Placental pericyte (primary cell): ENCODE results near the gene SLC12A6. TPM values are rescaled to one million over a fixed set of nuclear protein-coding genes. Genes with fewer than 3 reads are reported as not detected.

Source experiments
- small RNA-seq: library from RNA; depleted of rRNA; stranded (forward); fragments of <200 nt; gene quantifications from one replicate; pipeline ENCODE3, GENCODE V24; 2012; ENCODE audit warnings: low replicate concordance
- total RNA-seq: library from RNA; depleted of rRNA; stranded (reverse); fragments of >200 nt; gene quantifications from 2 replicates; pipeline ENCODE4 v1.2.3, GENCODE V29; 2012

The SLC12A6 gene
- total RNA-seq = 19.5 and 23.0 TPM in 2 replicates

GRCh38 chr15:34337557-34338306 is at the start of gene SLC12A6:
Gene SLC12A6, minus strand, starts transcription at chr15:34337781. Its CDS starts 1,101 bp downstream, at chr15:34336680.

DNA sequence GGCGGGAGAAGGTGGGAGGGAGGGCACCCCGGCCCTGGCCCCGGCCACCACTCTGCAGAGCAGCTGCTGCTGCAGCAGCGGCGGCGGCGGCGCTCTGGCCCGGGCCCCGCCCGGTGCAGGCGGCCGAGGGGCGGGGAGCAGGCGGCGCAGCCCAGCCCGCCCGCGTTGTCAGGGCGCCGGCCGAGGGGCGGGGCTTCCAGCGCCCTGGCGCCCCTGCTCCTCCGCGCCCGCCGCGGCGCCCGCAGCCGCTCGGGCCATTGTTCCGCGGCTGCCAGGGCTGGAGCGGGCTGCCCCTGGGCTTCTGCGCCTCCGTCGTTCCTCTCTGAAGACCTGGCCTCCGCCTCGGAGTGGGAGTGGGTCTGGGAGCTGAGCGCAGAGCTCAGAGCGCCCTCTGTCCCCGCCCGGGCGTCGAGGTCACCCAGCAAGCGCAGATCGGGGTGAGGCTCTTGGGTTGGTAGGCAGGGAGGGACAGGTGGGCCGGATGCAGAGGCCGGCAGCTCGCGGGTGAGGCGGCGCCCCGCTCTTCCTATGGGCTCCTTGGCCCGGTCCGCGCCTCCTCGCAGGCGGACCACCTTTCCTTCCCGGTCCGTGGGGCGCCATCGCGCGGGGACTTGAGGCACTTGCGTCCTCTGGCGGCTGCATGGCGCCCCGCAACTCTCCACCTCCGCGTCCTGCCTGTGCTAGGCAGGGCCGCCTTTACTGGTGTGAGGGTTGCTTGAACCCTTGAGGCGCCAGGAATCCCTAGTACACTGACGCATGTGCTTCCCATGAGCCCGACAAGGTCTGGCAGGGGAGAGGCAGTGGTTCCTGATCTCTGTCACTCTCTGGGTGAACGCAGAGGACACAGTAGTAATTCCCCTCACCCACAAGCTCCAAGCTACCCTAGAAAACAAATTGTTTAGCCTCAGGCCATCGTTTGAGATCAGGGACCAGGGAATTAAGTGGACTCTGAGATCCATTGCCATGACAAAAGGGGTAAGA is 29.8 kb upstream of the SLC12A6 start, which contains the start of gene LPCAT4:
Gene LPCAT4 (minus strand): TSS at position 96 of the 981 bp plus-strand sequence. CDS start 96 bp downstream, outside the sequence.

GRCh38 chr15:34342737-34343575 is 5.4 kb upstream of the SLC12A6 start, which contains the start of the genes NOP10 and NUTM1:
Gene NOP10, minus strand, starts transcription at chr15:34343136. Its CDS starts 63 bp downstream, at chr15:34343073.
Gene NUTM1, plus strand, starts transcription at chr15:34343315. Its CDS starts 382 bp downstream, at chr15:34343697.

DNA sequence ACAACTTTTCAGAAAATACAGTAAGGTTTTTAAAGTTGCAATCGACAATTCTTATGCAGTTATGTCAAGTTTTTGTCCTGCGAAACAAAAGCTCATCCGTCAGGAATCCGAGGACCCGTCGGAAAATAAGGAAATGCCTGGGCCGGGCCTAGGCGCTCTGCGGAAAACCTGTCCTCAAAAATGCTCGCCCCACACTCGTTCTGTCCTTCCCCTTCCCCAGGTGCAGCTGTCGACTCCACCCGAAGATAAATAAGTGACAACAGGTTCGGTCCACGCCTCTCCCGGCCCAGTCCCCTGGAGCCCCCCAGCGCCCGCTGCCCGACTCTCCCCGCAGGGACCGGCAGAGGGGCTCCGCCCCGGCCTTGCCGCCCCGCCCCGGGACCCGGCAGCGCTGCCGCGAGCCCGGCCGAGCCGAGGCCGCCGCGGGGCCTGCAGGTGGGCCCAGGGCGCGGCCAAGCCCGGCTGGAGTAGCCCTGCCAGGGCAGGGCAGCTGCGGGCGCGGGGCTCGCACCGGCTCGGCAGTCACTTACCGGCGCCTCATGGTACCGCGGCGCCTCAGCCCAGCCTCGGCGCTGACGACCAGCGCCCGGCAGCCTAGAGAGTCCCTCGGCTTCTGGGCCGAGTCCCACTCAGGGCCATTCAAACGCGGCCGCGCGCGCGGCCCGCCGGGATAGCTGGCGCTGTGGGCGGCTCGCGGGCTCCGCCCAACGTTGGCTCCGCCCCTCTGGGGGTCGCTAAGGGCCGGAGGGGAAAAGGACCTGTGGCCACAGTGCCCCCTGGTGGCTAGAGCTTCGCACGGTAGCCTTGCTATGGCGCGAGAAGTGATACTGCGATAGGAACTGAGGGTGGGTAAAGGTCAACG is 127.9 kb downstream of the SLC12A6 start, which contains the start of gene KATNBL1:
Gene KATNBL1 (minus strand): TSS at position 676 of the 862 bp plus-strand sequence. CDS start 46,420 bp downstream, outside the sequence.

Small RNAs within 50 kb of the gene (small RNA-seq; reads per million reads assigned to genes)
- gene MIR1233-1 (not detected), gene RF00019 (not detected)

Other genes with a start within 250 kb of the SLC12A6 start
- gene EMC7, start 235.9 kb downstream of the SLC12A6 start, total RNA-seq = 44.4 and 56.0 TPM in 2 replicates
- 1.3 and 1.9 TPM in 2 replicates for gene PGBD4, start 235.7 kb downstream of the SLC12A6 start, total RNA-seq
- gene KATNBL1, start 127.7 kb downstream of the SLC12A6 start, total RNA-seq = 22.5 and 68.9 TPM in 2 replicates
- 128 and 132 TPM in 2 replicates for gene EMC4, start 112.8 kb downstream of the SLC12A6 start, total RNA-seq
- 249 and 266 TPM in 2 replicates for gene NOP10, start 5.4 kb upstream of the SLC12A6 start, total RNA-seq
- gene NUTM1, start 5.5 kb upstream of the SLC12A6 start, total RNA-seq = not detected in 2 replicates
- 5.7 and 19.0 TPM in 2 replicates for gene LPCAT4, start 29.4 kb upstream of the SLC12A6 start, total RNA-seq
- gene GOLGA8A, start 100.0 kb upstream of the SLC12A6 start, total RNA-seq = 7.7 and 10.0 TPM in 2 replicates
- 24.5 and 39.2 TPM in 2 replicates for gene GOLGA8B, start 245.9 kb upstream of the SLC12A6 start, total RNA-seq